Caco-2 (cell line): Measurements from ENCODE around the gene CCR2. TPM values are rescaled to one million over a fixed set of nuclear protein-coding genes. Genes with fewer than 3 reads are reported as not detected.

Experiments
- BruUV-seq: library from RNA; stranded (reverse); fragments of 400-500 nt; replicated peaks from 2 replicates; lab custom pipeline; 2021; lab: Mats Ljungman, UMichigan
- CTCF ChIA-PET: fragments of 300-600 bp; sonication (Branson Sonifier 250); formaldehyde crosslinking; loops from one replicate; lab custom pipeline; 2022; ENCODE audit warnings: antibody characterized with exemption; lab: Charles Lee
- POLR2A ChIA-PET: fragments of 300-600 bp; sonication (Branson Sonifier 250); formaldehyde crosslinking; loops from one replicate; lab custom pipeline; 2022; ENCODE audit warnings: antibody characterized with exemption; lab: Charles Lee
- DNase-seq, 2 experiments: peaks; one replicate each; pipeline versions ENCODE4 v3.0.0 to v3.0.0-alpha.2; 2020 to 2022
- H3K27me3 ChIP-seq: replicated peaks from 2 replicates; pipeline ENCODE4 v1.6.0; 2011; ENCODE audit warnings: low read length; ENCODE audit not compliant: control insufficient read depth, insufficient read depth
- H3K36me3 ChIP-seq: 2 replicates; pipeline ENCODE4 v1.5.1; 2011; ENCODE audit warnings: low read length; ENCODE audit not compliant: control insufficient read depth, insufficient read depth
- H3K4me1 ChIP-seq: fragments of 250-450 bp; sonication (Bioruptor Pico); 2 replicates; pipeline ENCODE4 v1.5.1; 2020; ENCODE audit warnings: mild to moderate bottlenecking
- H3K4me3 ChIP-seq: 2 replicates; pipeline ENCODE4 v1.5.1; 2011; ENCODE audit warnings: low read depth, mild to moderate bottlenecking, control low read depth, low read length
- H3K9me3 ChIP-seq: fragments of 250-450 bp; sonication (Bioruptor Pico); 2 replicates; pipeline ENCODE4 v1.5.1; 2020; ENCODE audit warnings: mild to moderate bottlenecking, moderate library complexity
- H3K27ac Mint-ChIP-seq: one replicate; pipeline ENCODE4 v1.8.0; 2022; ENCODE audit warnings: mixed read lengths; ENCODE audit not compliant: unreplicated experiment
- H3K27me3 Mint-ChIP-seq: one replicate; pipeline ENCODE4 v1.8.0; 2022; ENCODE audit warnings: mixed read lengths; ENCODE audit not compliant: insufficient read depth, unreplicated experiment
- H3K36me3 Mint-ChIP-seq: one replicate; pipeline ENCODE4 v1.8.0; 2022; ENCODE audit warnings: mild to moderate bottlenecking, mixed read lengths; ENCODE audit not compliant: insufficient read depth, unreplicated experiment
- H3K4me1 Mint-ChIP-seq: one replicate; pipeline ENCODE4 v1.8.0; 2022; ENCODE audit warnings: low read depth, mixed read lengths; ENCODE audit not compliant: unreplicated experiment
- H3K4me3 Mint-ChIP-seq: one replicate; pipeline ENCODE4 v1.8.0; 2022; ENCODE audit warnings: mild to moderate bottlenecking, moderate library complexity, mixed read lengths; ENCODE audit not compliant: unreplicated experiment
- H3K9me3 Mint-ChIP-seq: one replicate; pipeline ENCODE4 v1.8.0; 2022; ENCODE audit warnings: mixed read lengths; ENCODE audit not compliant: unreplicated experiment
- intact Hi-C: fragments of 100-400 bp; cut with micrococcal nuclease; formaldehyde crosslinking; loops from one replicate; pipeline ENCODE4 v1.10.0; 2022; ENCODE audit not compliant: unreplicated experiment
- total RNA-seq: library from RNA; stranded (reverse); gene quantifications from 2 replicates; pipeline ENCODE4 v1.2.3, GENCODE V29; 2022
- TF ChIP-seq, protein P1 (sequence below), 2 experiments: fragments of 200-600 bp in 1 of 2; IDR thresholded peaks; 1 replicate in 1 of 2; 2 replicates in 1 of 2; pipeline versions ENCODE4 v1.5.1 to v1.8.0; 2011 to 2022; ENCODE audit warnings: antibody characterized with exemption in 1 of 2, control low read depth in 1 of 2, inconsistent platforms in 1 of 2, low read depth in 1 of 2, low read length in 1 of 2, mild to moderate bottlenecking in 1 of 2, moderate library complexity in 1 of 2; ENCODE audit not compliant: insufficient read depth in 1 of 2, severe bottlenecking in 1 of 2, unreplicated experiment in 1 of 2

CCR2 gene
- total RNA-seq, 1 experiment from 2014 or later, result not detected

GRCh38 chr3:46381625-46382024, 27.7 kb downstream of the CCR2 start:
- H3K9me3 ChIP-seq, result no peaks in the 10 kb centered on the region
- peaks cover 3% of the 10 kb centered on the region for H3K9me3 Mint-ChIP-seq
- POLR2A ChIA-PET, result no interaction called here
- DNase-seq, result no peak
- H3K4me1 ChIP-seq, result no peaks in the 10 kb centered on the region
- no TSS peak for BruUV-seq
- TF ChIP-seq, protein P1, sequence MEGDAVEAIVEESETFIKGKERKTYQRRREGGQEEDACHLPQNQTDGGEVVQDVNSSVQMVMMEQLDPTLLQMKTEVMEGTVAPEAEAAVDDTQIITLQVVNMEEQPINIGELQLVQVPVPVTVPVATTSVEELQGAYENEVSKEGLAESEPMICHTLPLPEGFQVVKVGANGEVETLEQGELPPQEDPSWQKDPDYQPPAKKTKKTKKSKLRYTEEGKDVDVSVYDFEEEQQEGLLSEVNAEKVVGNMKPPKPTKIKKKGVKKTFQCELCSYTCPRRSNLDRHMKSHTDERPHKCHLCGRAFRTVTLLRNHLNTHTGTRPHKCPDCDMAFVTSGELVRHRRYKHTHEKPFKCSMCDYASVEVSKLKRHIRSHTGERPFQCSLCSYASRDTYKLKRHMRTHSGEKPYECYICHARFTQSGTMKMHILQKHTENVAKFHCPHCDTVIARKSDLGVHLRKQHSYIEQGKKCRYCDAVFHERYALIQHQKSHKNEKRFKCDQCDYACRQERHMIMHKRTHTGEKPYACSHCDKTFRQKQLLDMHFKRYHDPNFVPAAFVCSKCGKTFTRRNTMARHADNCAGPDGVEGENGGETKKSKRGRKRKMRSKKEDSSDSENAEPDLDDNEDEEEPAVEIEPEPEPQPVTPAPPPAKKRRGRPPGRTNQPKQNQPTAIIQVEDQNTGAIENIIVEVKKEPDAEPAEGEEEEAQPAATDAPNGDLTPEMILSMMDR (IDR thresholded peaks at IDR 0.05; ENCODE audit: insufficient read depth in 1 of 2, low read depth in 1 of 2, low read length in 1 of 2, severe bottlenecking in 1 of 2, unreplicated experiment in 1 of 2), result no peak
- no peaks in the 10 kb centered on the region for H3K36me3 ChIP-seq
- no peaks in the 10 kb centered on the region for H3K36me3 Mint-ChIP-seq
- H3K4me3 ChIP-seq, result no peak overlapping the region
- intact Hi-C loops, result no loop called here
- H3K27me3 Mint-ChIP-seq, result no peaks in the 10 kb centered on the region
- H3K27me3 ChIP-seq, result no peaks in the 10 kb centered on the region
- H3K4me1 Mint-ChIP-seq, result peaks cover 8% of the 10 kb centered on the region
- no peak overlapping the region for H3K27ac Mint-ChIP-seq
- H3K4me3 Mint-ChIP-seq, result no peak overlapping the region
- CTCF ChIA-PET, result interaction anchor here (0.7 kb wide), 1 partner anchor 1673 kb away, joined by 3 read pairs; no protein-coding TSS in a partner anchor

GRCh38 chr3:46383211-46383950, 29.5 kb downstream of the CCR2 start:
- POLR2A ChIA-PET, result no interaction called here
- DNase-seq, result no peak

GRCh38 chr3:46383951-46384330, 30.0 kb downstream of the CCR2 start:
- H3K27me3 ChIP-seq, result no peaks in the 10 kb centered on the region
- H3K4me1 ChIP-seq, result no peaks in the 10 kb centered on the region
- no peak overlapping the region for H3K4me3 Mint-ChIP-seq
- H3K4me3 ChIP-seq, result no peak overlapping the region
- DNase-seq, result no peak
- H3K36me3 Mint-ChIP-seq, result no peaks in the 10 kb centered on the region
- no peak overlapping the region for H3K27ac Mint-ChIP-seq
- peaks cover 8% of the 10 kb centered on the region for H3K4me1 Mint-ChIP-seq
- no peaks in the 10 kb centered on the region for H3K9me3 ChIP-seq
- H3K27me3 Mint-ChIP-seq, result no peaks in the 10 kb centered on the region
- intact Hi-C loops, result no loop called here
- H3K36me3 ChIP-seq, result no peaks in the 10 kb centered on the region
- H3K9me3 Mint-ChIP-seq, result peaks cover 6% of the 10 kb centered on the region
- TF ChIP-seq, protein P1 (IDR thresholded peaks at IDR 0.05; ENCODE audit: insufficient read depth in 1 of 2, low read depth in 1 of 2, low read length in 1 of 2, severe bottlenecking in 1 of 2, unreplicated experiment in 1 of 2), result no peak
- POLR2A ChIA-PET, result no interaction called here
- CTCF ChIA-PET, result interaction anchor here (0.6 kb wide), 1 partner anchor 49 kb away, joined by 3 read pairs; no protein-coding TSS in a partner anchor
- no TSS peak for BruUV-seq

More at GRCh38 chr3:46383211-46383950, 29.5 kb downstream of the CCR2 start:
- Mint-ChIP-seq H3K4me1 (peaks cover 8% of the 10 kb centered on the region), H3K4me3 (no peak overlapping the region), H3K9me3 (peaks cover 6% of the 10 kb centered on the region), H3K36me3 (no peaks in the 10 kb centered on the region), H3K27ac (no peak overlapping the region), H3K27me3 (no peaks in the 10 kb centered on the region)
- TF ChIP-seq, protein P1 (IDR thresholded peaks at IDR 0.05; ENCODE audit: insufficient read depth in 1 of 2, low read depth in 1 of 2, low read length in 1 of 2, severe bottlenecking in 1 of 2, unreplicated experiment in 1 of 2), result no peak
- Histone ChIP-seq H3K9me3 (no peaks in the 10 kb centered on the region), H3K36me3 (no peaks in the 10 kb centered on the region), H3K4me1 (no peaks in the 10 kb centered on the region), H3K4me3 (no peak overlapping the region), H3K27me3 (no peaks in the 10 kb centered on the region)
- intact Hi-C loops, result no loop called here
- CTCF ChIA-PET, result no interaction called here
- no TSS peak for BruUV-seq
